Activated naive CD4-positive, alpha-beta T cell treated with Interleukin-2 at 50 U/mL for 16 hours (primary cell): ENCODE data around the gene ANKS4B.
"Not testable (repeated sequence)": the region's sequence is repeated elsewhere in the genome, so short reads cannot be mapped to it uniquely, and the experiment has no call there.

Experiments used
- DNase-seq: peaks from one replicate; pipeline ENCODE4 v3.0.0-alpha.2; 2020

The ANKS4B gene

GRCh38 chr16:21219551-21219950 lies 13.9 kb upstream of the ANKS4B start:
- no peak for DNase-seq

- no peak for DNase-seq
These were observed 10.8 kb upstream of the ANKS4B start for GRCh38 chr16:21222495-21223337.

GRCh38 chr16:21223787-21224186 lies 9.7 kb upstream of the ANKS4B start:
- no peak for DNase-seq

GRCh38 chr16:21224800-21225199 lies 8.7 kb upstream of the ANKS4B start:
- DNase-seq, result no peak

- no peak for DNase-seq
These were observed 6.8 kb upstream of the ANKS4B start for GRCh38 chr16:21226749-21227148.

- DNase-seq, result no peak
These were observed 5.6 kb upstream of the ANKS4B start for GRCh38 chr16:21227866-21228265.

GRCh38 chr16:21228361-21228872 lies 5.1 kb upstream of the ANKS4B start:
- DNase-seq, result no peak

- DNase-seq, result no peak
These were observed 416 bp upstream of the ANKS4B start for GRCh38 chr16:21233045-21233520.

GRCh38 chr16:21235199-21235585 lies 1.7 kb downstream of the ANKS4B start:
- no peak for DNase-seq

- no peak for DNase-seq
These were observed 3.3 kb downstream of the ANKS4B start for GRCh38 chr16:21236831-21237230.

- DNase-seq, result no peak
These were observed 6.1 kb downstream of the ANKS4B start for GRCh38 chr16:21239646-21240045.

GRCh38 chr16:21242756-21243155 lies 9.3 kb downstream of the ANKS4B start:
- DNase-seq, result no peak

GRCh38 chr16:21244518-21245215 lies 11.2 kb downstream of the ANKS4B start:
- DNase-seq, result no peak

GRCh38 chr16:21248179-21248578 lies 14.7 kb downstream of the ANKS4B start:
- DNase-seq, result not testable (repeated sequence)

- DNase-seq, result no peak
These were observed 16.8 kb downstream of the ANKS4B start for GRCh38 chr16:21250072-21250923.

- DNase-seq, result no peak
These were observed 20.0 kb downstream of the ANKS4B start for GRCh38 chr16:21253470-21253869.

GRCh38 chr16:21256636-21257035 lies 23.1 kb downstream of the ANKS4B start:
- DNase-seq, result no peak

- DNase-seq, result no peak
These were observed 23.8 kb downstream of the ANKS4B start for GRCh38 chr16:21257284-21257683.

- DNase-seq, result no peak
These were observed 27.6 kb downstream of the ANKS4B start for GRCh38 chr16:21260870-21261791.

- DNase-seq, result no peak
These were observed 29.5 kb downstream of the ANKS4B start for GRCh38 chr16:21262779-21263639.
